NCI-H345 treated with DMSO at 0.1 percent for 48 hours (cell line): ENCODE results near the gene ATP6V1C2.

Experiments
- DNase-seq: peaks from one replicate; lab custom pipeline; 2025; ENCODE audit not compliant: unreplicated experiment; lab: John Stamatoyannopoulos, UW

ATP6V1C2 gene

GRCh38 chr2:10832203-10832936 lies 110.9 kb downstream of the ATP6V1C2 start:
- DNase-seq: peak; percentile 93

DNA sequence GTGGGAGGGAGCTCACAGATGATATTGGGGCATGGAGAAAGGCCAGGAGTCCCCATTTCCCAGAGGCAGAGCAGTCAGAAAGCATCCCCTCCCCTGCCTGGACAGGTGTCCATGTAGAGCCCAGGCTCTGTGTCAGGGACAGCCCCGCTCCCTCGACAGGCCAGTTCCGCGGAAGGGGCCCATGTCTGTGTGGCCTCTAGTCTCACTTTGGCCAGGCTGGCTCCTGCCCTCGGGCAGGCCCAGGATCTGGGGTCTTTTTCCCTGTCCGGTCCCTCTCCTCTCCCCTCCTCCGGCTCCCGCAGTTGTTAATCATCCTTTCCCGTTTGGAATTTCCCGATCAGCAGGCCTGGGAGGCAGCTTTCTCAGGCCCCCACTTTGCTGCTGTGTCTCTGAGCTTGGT lies 111.6 kb downstream of the ATP6V1C2 start:
- DNase-seq: no peak

DNA sequence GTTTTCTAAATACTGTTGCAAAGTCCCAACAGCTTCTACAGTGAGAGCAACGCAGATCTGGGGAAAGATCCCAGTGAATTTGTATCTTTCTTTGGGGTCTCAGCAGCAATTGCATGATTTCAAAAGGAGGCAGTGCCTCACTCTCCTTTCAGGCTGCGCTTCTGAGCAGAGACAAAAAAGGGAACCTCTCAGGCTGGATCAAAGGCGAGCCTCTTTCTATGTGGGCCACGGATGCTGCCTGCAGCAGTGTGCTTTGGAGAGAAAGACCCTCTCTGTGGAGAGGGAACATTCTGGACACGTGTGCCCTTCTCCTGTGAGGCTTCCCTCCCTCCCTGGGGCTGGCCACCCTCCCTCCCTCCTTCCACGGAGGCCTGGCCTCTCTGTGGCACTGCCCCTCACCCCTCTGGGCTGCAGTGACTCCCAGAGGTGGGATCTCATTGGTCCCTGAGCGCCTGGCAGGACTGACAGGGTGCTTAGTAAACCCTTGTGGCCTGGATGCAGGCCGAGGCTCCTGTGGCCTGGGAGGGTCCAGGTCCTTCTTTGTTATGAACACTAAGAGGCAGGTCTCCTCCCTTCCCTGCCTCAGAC lies 112.7 kb downstream of the ATP6V1C2 start:
- DNase-seq: no peak
